ENCODE data around the gene APOC4. TPM values are rescaled to one million over a fixed set of nuclear protein-coding genes. Genes with fewer than 3 reads are reported as not detected.
A peak's percentile ranks its signal among the peaks of the same experiment; 100 is the strongest.

APOC4 gene
- total and polyA plus RNA-seq, 2 donors (not counting 1 experiment from before 2014, with no cell fraction given): not detected

- Histone ChIP-seq H3K36me3 (replicated peaks in 1 of 2; ENCODE audit: control extremely low read depth in 1 of 2, control insufficient read depth in 1 of 2, extremely low read depth in 1 of 2, insufficient read depth in 2 of 2, low read length in 1 of 2) (peaks cover 0 to 26% of the 10 kb centered on the region in 2 experiments), H3K79me2 (ENCODE audit: control insufficient read depth, insufficient read depth, low read length) (no peaks in the 10 kb centered on the region), H3K27ac (ENCODE audit: low read length in 2 of 2) (no peak overlapping the region), H3K4me3 (ENCODE audit: control extremely low read depth in 1 of 5, extremely low read depth in 1 of 5, insufficient read depth in 1 of 5, low read depth in 2 of 5, low read length in 4 of 5) (no peak overlapping the region), H3K9ac (ENCODE audit: low read length) (no peak overlapping the region), H4K20me1 (ENCODE audit: control insufficient read depth, insufficient read depth, low read length, poor library complexity, severe bottlenecking) (peaks cover 6% of the 10 kb centered on the region), H3K27me3 (replicated peaks in 1 of 4; ENCODE audit: control extremely low read depth in 1 of 4, control insufficient read depth in 3 of 4, insufficient read depth in 4 of 4, low read length in 3 of 4) (peaks cover 0 to 26% (median 10%) of the 10 kb centered on the region in 4 experiments), H3K9me3 (ENCODE audit: control extremely low read depth in 1 of 3, control insufficient read depth in 2 of 3, insufficient read depth in 1 of 3, low read length in 2 of 3) (peaks cover 0 to 4% (median 0%) of the 10 kb centered on the region in 3 donors), H2AFZ (ENCODE audit: insufficient read depth, low read depth, low read length, poor library complexity, severe bottlenecking) (no peak overlapping the region), H3K4me1 (ENCODE audit: control insufficient read depth in 2 of 2, insufficient read depth in 2 of 2, low read length in 2 of 2) (peaks cover 15 to 19% of the 10 kb centered on the region in 2 donors), H3K4me2 (replicated peaks; ENCODE audit: low read depth, low read length, poor library complexity, severe bottlenecking) (no peak overlapping the region)
- no peak overlapping the region for H3K4me3 Mint-ChIP-seq
- POLR2A ChIA-PET: no interaction called here
- H3K4me1 Mint-ChIP-seq: peaks cover 16% of the 10 kb centered on the region
- no peaks in the 10 kb centered on the region for H3K9me3 Mint-ChIP-seq (ENCODE audit: insufficient read depth)
- ATAC-seq (ENCODE audit: low read depth): peak; percentile 69
- peak; percentile 79 for DNase-seq
- 36% methylated on average over 23 of the region's 24 CpGs for WGBS (ENCODE audit: insufficient coverage)
- TF ChIP-seq CTCF (IDR thresholded peaks at IDR 0.05): peak; percentile 98
- TF ChIP-seq EZH2 (IDR thresholded peaks at IDR 0.05; ENCODE audit: borderline replicate concordance, insufficient read depth, low read depth, low read length, poor library complexity, severe bottlenecking): no peak
- intact Hi-C loops (cut with micrococcal nuclease): loop anchor here (1.0 kb wide), 3 partner anchors 47 to 283 kb away; no protein-coding TSS in a partner anchor
- no peak overlapping the region for H3K27ac Mint-ChIP-seq
- H3K27me3 Mint-ChIP-seq: peaks cover 18% of the 10 kb centered on the region
- CTCF ChIA-PET: interaction anchor here (0.7 to 4.1 kb wide), 18 partner anchors 8 to 575 kb away, joined by 3 to 27 read pairs (median 3); partner anchors contain the start of gene APOC1
Measured at GRCh38 chr19:44903602-44904425, 38.2 kb upstream of the APOC4 start.

All from B cell (primary cell).